Dedifferentiated amniotic fluid mesenchymal stem cell (primary cell): Measurements from ENCODE around the gene DYNLT1.
"Not testable (repeated sequence)": the region's sequence is repeated elsewhere in the genome, so short reads cannot be mapped to it uniquely, and the experiment has no call there.

ENCODE experiments used
- DNase-seq: peaks from one replicate; pipeline ENCODE4 v3.0.0-alpha.2; 2016; ENCODE audit errors: extremely low spot score

Gene DYNLT1

DNA sequence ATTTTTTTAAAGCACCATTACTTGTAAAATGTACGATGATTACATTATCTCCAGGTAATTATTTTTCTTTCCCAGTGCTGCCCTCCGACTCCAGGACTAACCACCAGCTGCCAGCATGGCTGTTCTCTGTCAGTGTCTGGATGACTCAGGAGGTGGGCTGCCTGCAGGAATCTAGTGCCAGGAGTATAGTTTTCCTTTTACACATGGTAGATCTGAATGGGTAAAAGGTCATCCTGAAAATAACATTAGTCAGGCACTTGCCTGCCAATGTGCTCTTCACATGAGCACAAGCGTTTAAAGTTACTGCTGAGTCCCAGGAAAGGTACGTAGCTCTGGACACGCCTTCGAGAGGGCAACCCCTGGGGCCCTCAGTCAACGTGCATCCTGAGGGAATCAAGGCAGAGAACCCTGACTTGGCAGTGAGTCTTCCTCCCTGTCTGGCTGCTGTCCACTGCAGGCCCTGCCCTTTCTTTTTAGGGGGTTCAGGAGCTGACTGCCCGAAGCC lies 2.4 kb downstream of the DYNLT1 start:
- peak; percentile 63 for DNase-seq

- DNase-seq: no peak
Measured at GRCh38 chr6:158640519-158640918, 4.0 kb downstream of the DYNLT1 start.

DNA sequence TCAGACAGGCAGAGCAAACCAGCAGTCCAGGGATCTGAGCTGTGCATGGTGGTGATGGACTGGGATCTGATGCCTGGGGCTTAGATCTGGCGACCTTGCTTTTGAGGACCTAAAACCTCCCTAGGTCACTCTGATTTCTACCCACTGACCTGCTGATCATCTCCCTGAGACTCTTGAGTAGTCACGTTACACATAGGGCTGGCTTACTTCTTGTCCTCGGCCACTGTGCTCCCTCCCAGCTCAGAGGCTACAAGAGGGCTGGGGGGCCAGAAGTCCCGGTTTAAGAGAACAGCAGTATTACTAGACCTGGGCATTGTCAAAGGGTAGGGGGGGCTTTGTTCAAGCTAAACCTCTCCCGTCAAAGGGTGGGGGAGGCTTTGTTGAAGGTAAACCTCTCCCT lies 5.5 kb downstream of the DYNLT1 start:
- no peak for DNase-seq

- no peak for DNase-seq
Measured at GRCh38 chr6:158638324-158638854, 6.2 kb downstream of the DYNLT1 start.

DNA sequence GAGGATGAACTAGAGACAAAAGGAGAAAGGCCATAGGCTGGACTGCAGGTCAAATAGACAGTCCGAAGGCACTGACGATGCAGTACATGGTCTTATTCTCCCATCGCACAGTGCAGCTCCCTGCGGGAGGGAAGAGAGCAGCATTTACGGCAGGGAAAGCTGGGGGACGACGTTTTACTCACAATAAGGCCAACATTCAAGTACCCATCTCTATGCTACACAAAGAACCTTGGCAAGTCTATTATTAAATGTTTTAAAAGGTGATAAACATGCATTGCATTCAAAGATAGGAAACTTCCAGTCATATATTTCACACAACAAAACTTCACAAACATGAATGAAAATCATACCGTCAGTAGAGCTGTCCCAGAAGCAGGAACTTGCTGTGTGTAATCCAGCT lies 7.8 kb downstream of the DYNLT1 start:
- no peak for DNase-seq

GRCh38 chr6:158635427-158636073 lies 9.0 kb downstream of the DYNLT1 start:
- DNase-seq: no peak

GRCh38 chr6:158634695-158635426 lies 9.7 kb downstream of the DYNLT1 start:
- no peak for DNase-seq

DNA sequence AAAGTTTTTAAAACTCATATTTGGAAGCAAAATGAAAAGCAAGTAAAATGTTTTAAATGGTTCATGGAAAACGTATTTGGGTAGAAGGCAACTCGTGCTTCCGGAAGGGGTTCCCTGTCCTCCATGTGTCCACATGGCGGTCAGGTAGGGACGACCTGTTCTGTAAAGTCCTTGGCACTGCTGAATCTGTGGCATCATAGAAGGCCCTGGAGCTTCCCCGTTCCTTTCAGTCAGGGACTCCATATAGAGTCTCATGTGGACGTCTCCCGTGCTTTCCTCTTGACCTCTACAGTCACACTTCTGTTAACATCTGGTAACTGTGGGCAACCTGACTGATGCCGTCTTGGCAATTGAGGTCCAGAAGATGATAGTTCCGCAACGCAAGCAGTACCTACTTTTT lies 11.4 kb downstream of the DYNLT1 start:
- DNase-seq: no peak

GRCh38 chr6:158632538-158633119 lies 11.9 kb downstream of the DYNLT1 start:
- DNase-seq: not testable (repeated sequence)

DNA sequence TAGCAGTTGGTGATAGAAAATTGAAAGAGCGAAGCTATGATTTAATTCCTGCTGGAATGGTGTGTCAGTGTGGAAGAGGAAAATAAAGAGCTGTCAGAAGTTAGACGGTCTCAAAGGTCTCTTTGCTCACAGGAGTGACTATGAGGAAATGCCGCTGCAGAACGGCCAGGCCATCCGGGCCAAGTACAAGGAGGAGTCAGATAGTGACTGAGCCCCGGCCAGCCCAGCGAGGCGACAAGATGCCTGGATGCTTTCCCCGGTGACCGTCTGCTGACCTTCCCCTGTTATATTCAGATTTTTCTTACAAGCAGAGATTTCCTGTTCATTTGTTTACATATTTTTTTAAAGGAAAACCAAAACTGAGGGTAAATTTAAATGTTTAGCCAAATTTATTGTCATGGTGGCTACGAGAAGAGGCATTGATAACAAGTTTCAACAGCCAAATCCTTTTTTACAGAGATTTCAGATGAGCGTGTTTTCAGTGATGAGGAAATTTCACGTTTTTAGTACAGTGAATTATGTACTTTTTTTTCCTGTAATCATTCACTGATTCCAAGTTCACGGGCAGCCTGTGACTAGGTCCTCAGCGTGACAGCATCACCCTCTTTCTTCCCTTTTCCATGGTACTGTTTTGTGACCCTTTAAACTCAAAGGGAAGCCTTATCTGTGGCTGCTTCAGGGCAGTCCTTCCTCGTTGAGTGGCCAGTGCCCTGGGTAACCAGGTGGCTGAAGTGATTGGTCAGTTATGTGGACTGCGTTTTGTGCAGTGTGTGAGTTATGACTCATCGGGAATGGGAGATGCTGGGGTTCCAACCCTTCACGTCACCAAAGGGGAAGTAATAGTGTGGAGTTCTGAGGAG lies 12.6 kb downstream of the DYNLT1 start:
- DNase-seq: no peak

- no peak for DNase-seq
Measured at GRCh38 chr6:158630938-158631616, 13.5 kb downstream of the DYNLT1 start.

DNA sequence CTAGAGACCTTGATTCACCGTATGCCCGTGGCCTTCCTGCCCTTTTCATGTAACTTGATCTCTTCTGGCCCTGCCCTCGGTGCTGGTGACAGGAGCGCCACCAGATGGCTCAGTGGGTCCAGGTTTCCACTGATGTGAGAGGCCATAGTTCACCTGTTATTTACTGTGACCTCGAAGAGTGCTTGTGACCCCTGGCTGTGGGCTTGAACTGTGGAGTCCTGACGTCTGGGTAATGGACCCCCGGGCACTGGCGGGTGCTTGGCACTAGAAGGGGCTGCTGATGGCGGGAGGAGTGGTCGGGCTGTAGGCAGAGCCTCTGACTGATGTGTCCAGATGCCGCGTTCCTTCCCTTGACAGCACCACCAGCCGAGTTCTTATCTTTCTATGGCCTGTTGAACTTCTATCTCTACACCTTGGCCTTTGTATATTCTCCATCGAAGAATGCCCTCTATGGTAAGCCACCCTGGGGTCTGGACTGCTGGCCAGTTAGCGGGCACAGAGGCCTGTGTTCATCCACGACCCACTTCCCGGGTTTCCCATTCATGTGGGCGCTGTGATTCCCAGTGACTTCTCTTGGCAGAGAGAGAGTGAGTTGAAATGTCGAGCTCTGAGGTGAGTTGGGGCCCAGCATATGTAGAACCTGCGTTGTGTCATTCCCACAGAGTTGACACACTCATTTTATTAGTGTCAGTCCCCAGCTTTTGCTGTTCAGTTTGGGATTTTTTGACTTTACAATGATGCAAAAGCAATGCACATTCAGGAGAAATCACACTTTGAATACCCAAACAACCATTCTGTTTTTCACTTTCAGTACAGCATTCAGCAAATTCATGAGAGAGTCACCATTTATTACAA lies 14.9 kb downstream of the DYNLT1 start:
- DNase-seq: no peak

- DNase-seq: no peak
Measured at GRCh38 chr6:158628542-158628941, 16.0 kb downstream of the DYNLT1 start.

DNA sequence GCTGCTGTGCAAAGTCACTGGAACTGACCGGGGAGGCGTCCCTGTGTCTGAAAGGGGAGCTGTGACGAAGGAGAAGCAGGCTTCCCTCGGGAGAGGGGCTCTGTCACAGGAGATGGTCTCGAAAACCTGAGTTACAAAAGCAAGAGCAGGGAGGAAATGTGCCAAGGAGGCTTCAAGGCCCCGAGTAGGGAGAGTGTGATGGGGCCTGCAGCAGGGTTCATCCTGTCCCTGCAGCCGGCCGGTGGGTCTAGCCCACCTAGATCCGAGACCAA lies 16.7 kb downstream of the DYNLT1 start:
- DNase-seq: no peak

DNA sequence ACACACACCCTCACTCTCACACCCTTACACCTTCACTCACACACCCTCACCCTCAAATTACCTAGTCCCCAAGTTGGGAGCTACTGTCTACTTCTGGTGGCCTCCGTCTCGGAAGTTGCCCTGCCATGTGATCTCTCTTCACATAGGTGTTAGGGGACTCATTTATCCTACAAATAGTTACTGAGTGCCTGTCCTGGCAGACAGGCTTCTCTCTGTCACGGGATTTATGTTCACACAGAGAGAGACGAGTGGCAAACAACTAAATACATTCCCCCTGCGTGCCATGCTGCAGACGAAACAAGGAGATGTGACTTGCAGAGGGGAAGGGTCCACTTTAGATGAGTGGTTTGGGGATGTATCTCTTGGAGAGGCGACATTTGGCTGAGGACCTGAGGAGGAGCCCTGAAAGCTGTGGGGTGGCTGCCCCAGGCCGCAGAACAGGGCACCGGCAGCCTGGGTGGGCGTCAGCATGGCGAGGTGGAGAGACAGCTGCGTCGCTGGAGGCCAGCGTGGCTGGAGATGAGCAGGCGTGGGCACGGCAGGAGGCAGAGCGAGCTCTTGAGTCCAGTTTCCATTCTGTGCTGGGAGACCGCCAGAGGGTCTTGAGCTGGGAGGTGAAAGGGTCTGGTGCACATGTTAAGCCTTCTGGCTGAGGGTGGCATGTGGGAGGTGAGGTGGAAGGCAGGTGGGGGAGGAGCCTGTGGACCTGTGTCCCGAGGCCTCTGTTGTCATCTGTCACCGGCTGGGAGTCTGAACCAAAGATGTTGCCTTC lies 17.2 kb downstream of the DYNLT1 start:
- no peak for DNase-seq

DNA sequence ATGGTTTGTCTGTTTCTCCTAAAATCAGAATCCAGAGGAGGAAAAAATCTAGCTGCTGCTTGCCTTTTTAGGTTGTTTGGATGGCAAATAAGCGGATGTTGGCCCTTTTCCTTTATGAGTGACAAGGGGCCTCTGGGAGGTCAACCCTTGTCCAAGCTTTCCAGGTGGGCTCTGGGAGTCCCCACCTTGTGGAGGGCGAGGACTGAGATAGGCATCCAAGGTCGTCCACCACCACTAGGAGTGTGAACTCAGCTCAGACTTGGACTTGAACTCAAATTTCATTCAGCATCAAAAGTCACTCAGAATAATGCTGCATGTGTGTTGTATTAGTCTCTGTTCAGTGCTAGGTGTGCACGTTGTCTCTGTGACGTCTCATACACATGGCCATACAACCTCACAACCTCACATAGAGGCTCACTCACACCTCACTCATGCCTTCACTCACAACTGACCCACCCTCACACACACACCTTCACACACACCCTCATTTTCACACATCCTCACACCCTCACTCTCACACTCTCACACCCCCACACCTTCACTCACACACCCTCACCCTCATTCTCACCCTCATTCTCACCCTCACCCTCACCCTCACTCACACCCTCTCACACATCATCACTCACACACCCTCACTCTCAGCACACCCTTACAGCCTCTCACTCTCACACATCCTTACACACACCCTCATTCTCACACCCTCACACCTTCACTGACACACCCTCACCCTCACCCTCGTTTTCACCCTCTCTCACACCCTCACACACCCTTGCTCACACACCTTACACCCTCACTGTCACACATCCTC lies 18.0 kb downstream of the DYNLT1 start:
- DNase-seq: no peak

DNA sequence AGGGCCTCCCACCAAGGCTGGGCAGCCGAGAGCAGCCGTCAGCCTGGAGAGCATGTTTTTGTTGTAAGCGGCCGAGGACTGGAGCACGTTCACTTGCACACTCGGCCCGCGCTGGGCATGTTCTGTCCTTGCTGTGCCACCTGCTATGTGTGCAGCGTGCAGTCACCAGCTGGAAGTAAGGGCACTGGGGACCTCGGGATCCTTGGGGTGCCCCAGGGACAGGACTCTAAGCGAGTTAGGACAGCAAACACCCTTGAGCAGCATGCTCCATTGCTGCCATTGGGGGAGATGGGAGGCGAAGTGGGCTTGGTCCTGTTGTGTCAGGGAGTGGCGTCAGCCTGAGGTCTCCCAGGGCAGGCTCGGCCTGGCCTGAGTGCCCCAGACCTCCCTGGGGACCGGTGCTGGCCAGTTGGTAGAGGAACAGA lies 18.6 kb downstream of the DYNLT1 start:
- DNase-seq: no peak

- DNase-seq: no peak
Measured at GRCh38 chr6:158624684-158625682, 19.6 kb downstream of the DYNLT1 start.
